ENCODE results near the gene STARD13. TPM values are rescaled to one million over a fixed set of nuclear protein-coding genes. Genes with fewer than 3 reads are reported as not detected.

STARD13 gene
- total RNA-seq, 1 experiment from 2014 or later: 2.1 TPM

DNA sequence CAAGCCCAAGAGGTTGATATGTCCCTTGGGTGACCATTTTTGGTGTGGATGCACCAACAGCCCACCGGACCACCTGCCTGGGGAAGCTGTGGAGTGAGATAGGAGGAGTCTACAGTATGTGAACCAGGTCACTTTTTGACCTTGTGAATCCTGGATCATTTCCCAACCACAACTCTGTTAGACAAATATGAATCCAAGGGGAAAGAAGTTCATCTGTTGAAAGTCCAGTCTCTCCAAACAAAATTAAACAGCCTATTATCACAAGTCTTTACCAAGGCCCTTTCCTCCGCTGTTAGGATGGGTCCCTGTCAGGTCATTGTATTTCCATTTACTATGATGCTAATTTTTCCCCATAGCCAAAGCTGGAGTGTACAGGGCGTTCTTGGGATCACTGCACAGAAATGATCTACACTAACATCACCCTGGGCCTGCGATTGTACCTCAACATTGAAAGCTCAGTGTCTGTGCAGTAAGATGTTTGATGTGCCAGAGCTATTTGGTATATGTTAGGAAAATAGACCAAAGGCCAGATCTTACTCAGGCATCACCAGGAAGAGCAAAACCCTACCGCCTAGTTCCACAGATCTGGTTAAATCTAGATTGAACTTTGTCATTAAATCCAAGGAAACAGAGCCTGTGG is 117.1 kb downstream of the STARD13 start:
- H3K27ac ChIP-seq (ENCODE audit: insufficient read length, low read depth, low read length): no peak overlapping the region
- H3K9me3 ChIP-seq (ENCODE audit: control insufficient read depth, low read depth, low read length): no peaks in the 10 kb centered on the region
- H4K20me1 ChIP-seq (ENCODE audit: control insufficient read depth, insufficient read depth, insufficient read length): no peaks in the 10 kb centered on the region
- no peaks in the 10 kb centered on the region; a peak in 1 of 5 replicates for H3K9me3 Mint-ChIP-seq
- no peak overlapping the region for H2BK120ac ChIP-seq (ENCODE audit: low read depth, low read length, poor library complexity, severe bottlenecking)
- no peak overlapping the region for H2BK20ac ChIP-seq (ENCODE audit: low read depth, low read length, poor library complexity, severe bottlenecking)
- H4K5ac ChIP-seq (ENCODE audit: insufficient read length, low read depth, low read length): no peak overlapping the region
- no peaks in the 10 kb centered on the region for H3K23me2 ChIP-seq (ENCODE audit: insufficient read length, low read depth, low read length, poor library complexity, severe bottlenecking)
- no peak overlapping the region for H2AFZ ChIP-seq (ENCODE audit: low read length)
- H3K56ac ChIP-seq (ENCODE audit: insufficient read length, low read depth, low read length): no peak overlapping the region
- no peak overlapping the region for H3K4me2 ChIP-seq (ENCODE audit: insufficient read depth, insufficient read length, low read length)
- no peak overlapping the region for H3K27ac Mint-ChIP-seq
- DNase-seq: no peak
- H3K9ac ChIP-seq (ENCODE audit: extremely low read depth, insufficient read length, low read length): no peak overlapping the region
- no peak overlapping the region for H3K4me3 Mint-ChIP-seq
- H3K4me1 ChIP-seq (ENCODE audit: insufficient read depth, low read length): no peaks in the 10 kb centered on the region
- H2AK5ac ChIP-seq (ENCODE audit: insufficient read length, low read length): no peak overlapping the region
- no peak overlapping the region for H4K91ac ChIP-seq (ENCODE audit: insufficient read length, low read depth, low read length)
- no peaks in the 10 kb centered on the region for H3K79me2 ChIP-seq (ENCODE audit: insufficient read depth, low read length)
- H3K27me3 ChIP-seq (ENCODE audit: insufficient read depth, low read length): no peaks in the 10 kb centered on the region
- no peak overlapping the region for H3K18ac ChIP-seq (ENCODE audit: insufficient read length, low read depth, low read length)
- H3T11ph ChIP-seq (ENCODE audit: low read length): no peak overlapping the region
- H3K4me1 Mint-ChIP-seq: no peaks in the 10 kb centered on the region
- H2BK15ac ChIP-seq (ENCODE audit: low read depth, low read length): no peak overlapping the region
- no peak overlapping the region for H3K14ac ChIP-seq (ENCODE audit: insufficient read depth, low read length)
- H3K27me3 Mint-ChIP-seq (ENCODE audit: low read depth): peaks cover 1% of the 10 kb centered on the region; the same call in 1 of the 2 replicates
- no peak overlapping the region for H3K4ac ChIP-seq (ENCODE audit: low read depth, low read length)
- no peak overlapping the region for H2BK5ac ChIP-seq (ENCODE audit: insufficient read length, low read length)
- WGBS (ENCODE audit: extremely low coverage, insufficient read length, low lambda C conversion rate): no CpG with 5 or more reads among the region's 5 CpGs
- no peaks in the 10 kb centered on the region for H3K79me1 ChIP-seq (ENCODE audit: insufficient read depth, low read depth, low read length, poor library complexity, severe bottlenecking)
- no peak overlapping the region for H3K23ac ChIP-seq (ENCODE audit: insufficient read length, low read depth, low read length)
- no peak overlapping the region for H4K8ac ChIP-seq (replicated peaks; ENCODE audit: insufficient read length, low read depth, low read length)
- no peak overlapping the region for H2BK12ac ChIP-seq (ENCODE audit: insufficient read length, low read depth, low read length)
- peaks cover 0 to 6% (median 0%) of the 10 kb centered on the region in 3 experiments; a peak in 2 of 7 replicates for H3K36me3 Mint-ChIP-seq (ENCODE audit: insufficient read depth in 1 of 3, low read depth in 3 of 3)
- TF ChIP-seq, protein P1, sequence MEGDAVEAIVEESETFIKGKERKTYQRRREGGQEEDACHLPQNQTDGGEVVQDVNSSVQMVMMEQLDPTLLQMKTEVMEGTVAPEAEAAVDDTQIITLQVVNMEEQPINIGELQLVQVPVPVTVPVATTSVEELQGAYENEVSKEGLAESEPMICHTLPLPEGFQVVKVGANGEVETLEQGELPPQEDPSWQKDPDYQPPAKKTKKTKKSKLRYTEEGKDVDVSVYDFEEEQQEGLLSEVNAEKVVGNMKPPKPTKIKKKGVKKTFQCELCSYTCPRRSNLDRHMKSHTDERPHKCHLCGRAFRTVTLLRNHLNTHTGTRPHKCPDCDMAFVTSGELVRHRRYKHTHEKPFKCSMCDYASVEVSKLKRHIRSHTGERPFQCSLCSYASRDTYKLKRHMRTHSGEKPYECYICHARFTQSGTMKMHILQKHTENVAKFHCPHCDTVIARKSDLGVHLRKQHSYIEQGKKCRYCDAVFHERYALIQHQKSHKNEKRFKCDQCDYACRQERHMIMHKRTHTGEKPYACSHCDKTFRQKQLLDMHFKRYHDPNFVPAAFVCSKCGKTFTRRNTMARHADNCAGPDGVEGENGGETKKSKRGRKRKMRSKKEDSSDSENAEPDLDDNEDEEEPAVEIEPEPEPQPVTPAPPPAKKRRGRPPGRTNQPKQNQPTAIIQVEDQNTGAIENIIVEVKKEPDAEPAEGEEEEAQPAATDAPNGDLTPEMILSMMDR (conservative IDR thresholded peaks at IDR 0.05): no peak

Data from H9 (cell line).